ENCODE results near the gene LIPH.

The LIPH gene

DNA sequence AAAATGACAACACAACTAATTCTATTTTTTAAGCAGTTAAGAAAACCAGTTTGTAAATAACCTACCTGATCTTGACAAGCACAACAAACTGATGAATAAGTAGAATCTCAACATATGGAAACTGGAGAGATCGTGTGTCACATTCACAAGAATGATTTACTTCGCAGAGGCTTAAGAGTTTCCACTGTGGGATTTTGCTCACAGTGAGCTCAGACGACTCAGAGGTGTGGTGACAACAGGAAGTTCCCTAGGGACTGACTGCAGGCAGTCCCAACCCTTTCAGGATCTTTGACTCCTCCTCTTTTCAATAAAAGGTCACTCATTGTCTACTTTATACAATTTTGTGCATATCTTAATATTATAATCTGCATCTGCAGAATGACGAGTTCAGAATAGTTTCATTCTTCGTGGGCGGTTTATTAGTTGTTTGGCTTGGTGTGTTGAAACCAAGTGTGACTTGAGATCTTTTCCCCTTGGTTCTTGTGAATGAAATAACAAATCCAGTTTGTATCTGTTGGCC, at the start of gene LIPH:
LIPH (minus strand) TSS at position 231 of the 520 bp plus-strand sequence; CDS start at position 114, 117 bp downstream.
- peak; percentile 34 for DNase-seq (ENCODE audit: low read depth)
- H3K4me3 ChIP-seq (ENCODE audit: low read depth, low read length), result peak within 1 kb of the TSS; percentile 33
- TF ChIP-seq, protein P1, sequence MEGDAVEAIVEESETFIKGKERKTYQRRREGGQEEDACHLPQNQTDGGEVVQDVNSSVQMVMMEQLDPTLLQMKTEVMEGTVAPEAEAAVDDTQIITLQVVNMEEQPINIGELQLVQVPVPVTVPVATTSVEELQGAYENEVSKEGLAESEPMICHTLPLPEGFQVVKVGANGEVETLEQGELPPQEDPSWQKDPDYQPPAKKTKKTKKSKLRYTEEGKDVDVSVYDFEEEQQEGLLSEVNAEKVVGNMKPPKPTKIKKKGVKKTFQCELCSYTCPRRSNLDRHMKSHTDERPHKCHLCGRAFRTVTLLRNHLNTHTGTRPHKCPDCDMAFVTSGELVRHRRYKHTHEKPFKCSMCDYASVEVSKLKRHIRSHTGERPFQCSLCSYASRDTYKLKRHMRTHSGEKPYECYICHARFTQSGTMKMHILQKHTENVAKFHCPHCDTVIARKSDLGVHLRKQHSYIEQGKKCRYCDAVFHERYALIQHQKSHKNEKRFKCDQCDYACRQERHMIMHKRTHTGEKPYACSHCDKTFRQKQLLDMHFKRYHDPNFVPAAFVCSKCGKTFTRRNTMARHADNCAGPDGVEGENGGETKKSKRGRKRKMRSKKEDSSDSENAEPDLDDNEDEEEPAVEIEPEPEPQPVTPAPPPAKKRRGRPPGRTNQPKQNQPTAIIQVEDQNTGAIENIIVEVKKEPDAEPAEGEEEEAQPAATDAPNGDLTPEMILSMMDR (IDR thresholded peaks at IDR 0.05; ENCODE audit: low read depth, low read length, missing control alignments), result no peak

DNA sequence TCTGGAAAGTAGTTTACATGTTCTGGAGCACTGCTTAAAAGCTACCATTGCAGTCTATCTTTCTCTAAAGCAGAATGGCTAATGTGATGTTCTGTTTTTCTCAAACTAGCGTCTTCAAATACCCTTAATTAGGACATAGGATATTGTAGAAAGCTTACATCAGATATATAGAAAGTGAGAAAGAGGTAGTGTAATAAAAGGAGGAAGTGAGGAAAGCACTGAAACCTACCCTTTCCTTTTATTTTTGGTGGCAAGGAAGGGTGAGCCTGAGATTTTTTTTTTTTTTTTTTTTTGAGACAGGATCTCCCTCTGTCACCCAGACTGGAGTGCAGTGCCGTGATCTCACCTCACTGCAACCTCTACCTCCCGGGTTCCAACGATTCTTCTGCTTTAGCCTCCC, 43.1 kb upstream of the LIPH start:
- TF ChIP-seq, protein P1 (IDR thresholded peaks at IDR 0.05; ENCODE audit: low read depth, low read length, missing control alignments), result no peak
- H3K4me3 ChIP-seq (ENCODE audit: low read depth, low read length), result no peak overlapping the region
- no peak for DNase-seq (ENCODE audit: low read depth)

DNA sequence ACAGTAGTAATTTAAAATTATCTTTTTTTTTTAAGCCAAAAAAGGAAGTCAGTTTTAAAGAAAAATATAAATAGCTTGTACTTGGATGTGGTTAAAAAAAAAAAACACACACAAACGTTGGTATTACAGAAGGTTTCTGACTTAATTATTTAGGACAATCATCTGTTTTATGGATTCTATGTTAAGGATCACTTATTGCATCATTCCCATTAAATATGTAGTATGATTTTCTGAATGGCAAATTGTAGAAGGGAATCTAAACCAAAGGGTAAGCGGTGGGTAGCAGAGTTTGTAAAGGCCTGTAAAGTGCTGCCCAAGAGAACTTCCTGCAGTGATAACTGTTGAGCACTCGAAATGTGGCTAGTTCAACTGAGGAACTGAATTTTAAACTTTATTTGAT, 41.7 kb upstream of the LIPH start:
- TF ChIP-seq, protein P1 (IDR thresholded peaks at IDR 0.05; ENCODE audit: low read depth, low read length, missing control alignments), result no peak
- no peak overlapping the region for H3K4me3 ChIP-seq (ENCODE audit: low read depth, low read length)
- DNase-seq (ENCODE audit: low read depth), result no peak

DNA sequence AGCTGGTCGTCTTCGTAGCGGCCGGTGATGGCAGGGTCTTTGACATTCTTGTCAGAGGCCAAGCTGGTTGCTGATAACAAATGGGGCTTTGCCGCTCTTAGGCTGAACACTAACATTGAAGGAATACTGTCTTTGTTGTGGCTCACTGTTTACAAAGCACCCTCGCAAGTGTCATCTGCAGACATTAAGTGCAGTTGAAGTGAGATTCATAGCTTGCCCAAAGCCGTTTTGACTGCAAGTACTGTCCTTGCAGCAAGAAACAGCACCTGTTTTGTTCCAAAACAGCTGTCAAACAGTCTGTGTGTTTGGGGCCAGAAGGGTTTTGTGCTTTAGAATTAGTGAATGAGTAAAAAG, 34.3 kb upstream of the LIPH start:
- DNase-seq (ENCODE audit: low read depth), result no peak
- TF ChIP-seq, protein P1 (IDR thresholded peaks at IDR 0.05; ENCODE audit: low read depth, low read length, missing control alignments), result no peak

DNA sequence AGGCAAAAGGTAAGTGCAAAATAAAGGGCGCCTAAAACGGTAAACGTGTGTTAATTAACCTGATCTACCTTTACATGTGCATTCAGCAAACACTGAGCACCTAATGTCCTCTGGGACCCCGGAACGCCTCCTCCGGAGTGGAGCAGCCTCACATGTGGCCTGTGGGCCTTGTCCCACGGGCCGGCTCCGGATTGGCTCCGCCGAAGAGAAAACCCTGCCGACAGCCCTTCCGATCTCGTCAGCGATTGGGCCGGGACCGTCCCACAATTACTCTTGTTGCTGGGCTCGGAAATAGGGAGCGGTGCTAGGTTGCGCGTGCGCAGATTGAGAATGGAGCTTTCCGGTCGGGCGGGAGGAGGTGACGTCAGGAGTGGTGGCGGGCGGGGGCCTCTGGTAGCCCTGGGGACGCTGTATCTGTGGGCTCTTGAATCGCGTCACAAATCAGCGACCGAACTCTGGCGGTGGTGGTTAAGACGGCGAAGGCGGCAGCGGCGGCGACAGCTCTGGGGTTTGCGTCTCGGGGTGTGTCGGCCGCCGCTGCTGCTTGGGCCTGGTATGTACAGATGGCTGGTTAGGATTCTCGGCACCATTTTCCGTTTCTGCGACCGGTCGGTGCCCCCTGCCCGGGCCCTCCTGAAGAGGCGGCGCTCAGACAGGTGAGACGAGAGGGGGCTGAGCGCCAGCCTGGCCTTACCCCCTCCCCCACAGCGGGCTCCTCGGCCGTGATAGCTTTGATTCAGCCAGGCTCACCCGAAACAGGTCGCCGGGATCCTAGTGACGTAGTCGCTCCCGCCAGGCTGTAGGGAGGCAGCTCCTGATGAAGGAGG, 33.7 kb upstream of the LIPH start, which contains the start of gene SENP2:
SENP2 (plus strand) TSS at position 437 of the 827 bp plus-strand sequence; CDS start at position 556, 119 bp downstream.
- DNase-seq (ENCODE audit: low read depth), result peak; percentile 98
- TF ChIP-seq, protein P1 (IDR thresholded peaks at IDR 0.05; ENCODE audit: low read depth, low read length, missing control alignments), result no peak
- peak within 1 kb of the TSS; percentile 79 for H3K4me3 ChIP-seq (ENCODE audit: low read depth, low read length)

More for the DNA sequence above, 34.3 kb upstream of the LIPH start:
- peak overlapping the region; percentile 79 for H3K4me3 ChIP-seq (ENCODE audit: low read depth, low read length)

DNA sequence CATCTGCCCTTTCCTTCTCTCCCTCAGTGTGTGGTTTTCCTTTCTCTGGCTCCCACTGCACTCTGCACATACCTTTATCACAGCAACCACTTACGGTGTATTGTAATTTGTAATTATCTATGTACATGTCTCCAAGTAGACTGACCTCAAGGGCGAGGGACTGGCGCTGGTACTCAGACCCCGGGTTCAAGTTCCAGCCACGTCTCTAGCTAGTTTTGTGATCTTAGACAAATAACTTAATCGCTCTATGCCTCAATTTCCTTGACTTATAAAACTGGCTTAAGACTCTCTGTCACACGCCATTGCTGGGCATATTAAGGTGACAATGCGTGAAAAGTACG, 33.1 kb upstream of the LIPH start:
- peak overlapping the region; percentile 48 for H3K4me3 ChIP-seq (ENCODE audit: low read depth, low read length)
- TF ChIP-seq, protein P1 (IDR thresholded peaks at IDR 0.05; ENCODE audit: low read depth, low read length, missing control alignments), result no peak
- DNase-seq (ENCODE audit: low read depth), result no peak

All from GM12864 (cell line).